ENCODE results near the gene STAC3.

DNA sequence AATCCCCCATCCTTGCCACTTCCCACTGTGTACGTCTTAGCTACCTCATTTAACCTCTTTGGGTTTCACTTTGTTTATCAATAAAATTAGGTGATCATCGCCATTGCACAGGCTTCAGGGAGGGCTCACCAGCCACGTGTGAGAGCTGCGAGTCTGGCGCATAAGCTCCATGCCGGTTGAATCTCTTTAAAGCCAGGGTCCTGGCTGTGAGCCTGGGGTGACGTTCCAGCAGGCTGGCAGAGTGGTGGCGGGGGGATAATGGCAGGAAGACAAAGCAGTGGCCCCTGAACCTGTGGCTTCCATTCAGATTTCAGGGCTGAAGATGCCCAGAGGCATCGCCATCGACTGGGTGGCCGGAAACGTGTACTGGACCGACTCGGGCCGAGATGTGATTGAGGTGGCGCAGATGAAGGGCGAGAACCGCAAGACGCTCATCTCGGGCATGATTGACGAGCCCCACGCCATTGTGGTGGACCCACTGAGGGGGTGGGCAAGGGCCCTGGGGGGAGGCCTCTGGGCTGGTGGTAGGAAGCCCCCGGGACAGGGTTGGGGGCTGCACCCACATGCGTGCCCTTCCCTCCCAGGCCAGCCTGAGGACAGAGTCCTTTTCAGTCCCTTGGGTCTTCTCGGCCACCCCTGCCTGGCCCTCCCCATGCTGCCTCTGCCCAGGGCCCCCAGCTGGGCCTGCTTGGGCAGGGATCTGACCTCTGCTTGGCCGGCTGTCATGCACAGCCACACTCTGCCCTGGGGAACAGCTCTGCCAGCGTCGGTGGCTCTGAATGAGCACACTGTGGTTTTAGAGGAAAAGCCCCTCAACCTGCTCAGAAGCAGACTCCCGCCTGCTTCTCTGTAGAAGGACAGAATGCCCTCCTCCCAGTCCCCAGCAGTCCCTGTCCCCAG, 43.0 kb downstream of the STAC3 start:
- no peak for TF ChIP-seq JUND (IDR thresholded peaks at IDR 0.05)
- TF ChIP-seq, protein P1, sequence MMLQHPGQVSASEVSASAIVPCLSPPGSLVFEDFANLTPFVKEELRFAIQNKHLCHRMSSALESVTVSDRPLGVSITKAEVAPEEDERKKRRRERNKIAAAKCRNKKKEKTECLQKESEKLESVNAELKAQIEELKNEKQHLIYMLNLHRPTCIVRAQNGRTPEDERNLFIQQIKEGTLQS (IDR thresholded peaks at IDR 0.05), result no peak
- TF ChIP-seq, protein P2, sequence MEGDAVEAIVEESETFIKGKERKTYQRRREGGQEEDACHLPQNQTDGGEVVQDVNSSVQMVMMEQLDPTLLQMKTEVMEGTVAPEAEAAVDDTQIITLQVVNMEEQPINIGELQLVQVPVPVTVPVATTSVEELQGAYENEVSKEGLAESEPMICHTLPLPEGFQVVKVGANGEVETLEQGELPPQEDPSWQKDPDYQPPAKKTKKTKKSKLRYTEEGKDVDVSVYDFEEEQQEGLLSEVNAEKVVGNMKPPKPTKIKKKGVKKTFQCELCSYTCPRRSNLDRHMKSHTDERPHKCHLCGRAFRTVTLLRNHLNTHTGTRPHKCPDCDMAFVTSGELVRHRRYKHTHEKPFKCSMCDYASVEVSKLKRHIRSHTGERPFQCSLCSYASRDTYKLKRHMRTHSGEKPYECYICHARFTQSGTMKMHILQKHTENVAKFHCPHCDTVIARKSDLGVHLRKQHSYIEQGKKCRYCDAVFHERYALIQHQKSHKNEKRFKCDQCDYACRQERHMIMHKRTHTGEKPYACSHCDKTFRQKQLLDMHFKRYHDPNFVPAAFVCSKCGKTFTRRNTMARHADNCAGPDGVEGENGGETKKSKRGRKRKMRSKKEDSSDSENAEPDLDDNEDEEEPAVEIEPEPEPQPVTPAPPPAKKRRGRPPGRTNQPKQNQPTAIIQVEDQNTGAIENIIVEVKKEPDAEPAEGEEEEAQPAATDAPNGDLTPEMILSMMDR (IDR thresholded peaks at IDR 0.05 in 2 of 3, conservative IDR thresholded peaks at IDR 0.05 in 1 of 3; ENCODE audit: borderline replicate concordance in 1 of 3, insufficient read depth in 1 of 3, low read depth in 2 of 3, low read length in 2 of 3), result no peak
- no peak for TF ChIP-seq POLR2A (IDR thresholded peaks at IDR 0.05; ENCODE audit: borderline replicate concordance, extremely low read depth, insufficient read depth, insufficient read length)
- TF ChIP-seq EZH2 (IDR thresholded peaks at IDR 0.05), result no peak
